Islet precursor cell (in vitro differentiated cells): ENCODE data around the gene LACTBL1.
"Not testable (repeated sequence)": the region's sequence is repeated elsewhere in the genome, so short reads cannot be mapped to it uniquely, and the experiment has no call there.

Source experiments
- DNase-seq: peaks from one replicate; pipeline ENCODE4 v3.0.0-alpha.2; 2018

Gene LACTBL1

GRCh38 chr1:22972760-22973159 lies at the start of gene LACTBL1:
LACTBL1 (minus strand) TSS chr1:22972866; CDS start chr1:22972316, 550 bp downstream.
- DNase-seq = no peak

- DNase-seq = no peak
These were observed 49.2 kb upstream of the LACTBL1 start for GRCh38 chr1:23021834-23022233.

- DNase-seq = no peak
These were observed 48.2 kb upstream of the LACTBL1 start for GRCh38 chr1:23020706-23021405.

- DNase-seq = peak; percentile 71
These were observed 47.4 kb upstream of the LACTBL1 start for GRCh38 chr1:23019863-23020625.

- peak; percentile 99 for DNase-seq
These were observed 46.6 kb upstream of the LACTBL1 start, which contains the start of gene KDM1A for GRCh38 chr1:23019094-23019862. KDM1A (plus strand) TSS chr1:23019468; CDS start chr1:23019597, 129 bp downstream.

GRCh38 chr1:23018661-23019093 lies 46.0 kb upstream of the LACTBL1 start:
- DNase-seq = no peak

- peak; percentile 54 for DNase-seq
These were observed 41.0 kb upstream of the LACTBL1 start for GRCh38 chr1:23013657-23014056.

- not testable (repeated sequence) for DNase-seq
These were observed 37.4 kb upstream of the LACTBL1 start for GRCh38 chr1:23010025-23010424.

- no peak for DNase-seq
These were observed 36.2 kb upstream of the LACTBL1 start for GRCh38 chr1:23008901-23009300.

GRCh38 chr1:23007106-23007505 lies 34.4 kb upstream of the LACTBL1 start:
- DNase-seq = no peak

GRCh38 chr1:23004769-23005168 lies 32.1 kb upstream of the LACTBL1 start:
- DNase-seq = not testable (repeated sequence)

- peak; percentile 7 for DNase-seq
These were observed 31.4 kb upstream of the LACTBL1 start for GRCh38 chr1:23004112-23004511.

- peak; percentile 16 for DNase-seq
These were observed 29.6 kb upstream of the LACTBL1 start for GRCh38 chr1:23002218-23002617.

GRCh38 chr1:23000133-23000532 lies 27.5 kb upstream of the LACTBL1 start:
- DNase-seq = peak; percentile 4

- peak; percentile 24 for DNase-seq
These were observed 24.9 kb upstream of the LACTBL1 start for GRCh38 chr1:22997528-22997927.

- no peak for DNase-seq
These were observed 23.1 kb upstream of the LACTBL1 start for GRCh38 chr1:22995774-22996173.

GRCh38 chr1:22993220-22993795 lies 20.6 kb upstream of the LACTBL1 start:
- not testable (repeated sequence) for DNase-seq

GRCh38 chr1:22992384-22992783 lies 19.7 kb upstream of the LACTBL1 start:
- DNase-seq = not testable (repeated sequence)

- DNase-seq = no peak
These were observed 11.3 kb upstream of the LACTBL1 start for GRCh38 chr1:22983944-22984343.

GRCh38 chr1:22980471-22980790 lies 7.8 kb upstream of the LACTBL1 start:
- DNase-seq = not testable (repeated sequence)

- DNase-seq = no peak
These were observed 5.6 kb upstream of the LACTBL1 start for GRCh38 chr1:22978299-22978698.

- peak; percentile 91 for DNase-seq
These were observed 4.0 kb upstream of the LACTBL1 start for GRCh38 chr1:22976461-22977243.
